Activated gamma-delta T cell (primary cell): ENCODE data around the gene CDC34.

Experiments
- DNase-seq: peaks from one replicate; lab custom pipeline; 2025; lab: John Stamatoyannopoulos, UW

CDC34 gene

DNA sequence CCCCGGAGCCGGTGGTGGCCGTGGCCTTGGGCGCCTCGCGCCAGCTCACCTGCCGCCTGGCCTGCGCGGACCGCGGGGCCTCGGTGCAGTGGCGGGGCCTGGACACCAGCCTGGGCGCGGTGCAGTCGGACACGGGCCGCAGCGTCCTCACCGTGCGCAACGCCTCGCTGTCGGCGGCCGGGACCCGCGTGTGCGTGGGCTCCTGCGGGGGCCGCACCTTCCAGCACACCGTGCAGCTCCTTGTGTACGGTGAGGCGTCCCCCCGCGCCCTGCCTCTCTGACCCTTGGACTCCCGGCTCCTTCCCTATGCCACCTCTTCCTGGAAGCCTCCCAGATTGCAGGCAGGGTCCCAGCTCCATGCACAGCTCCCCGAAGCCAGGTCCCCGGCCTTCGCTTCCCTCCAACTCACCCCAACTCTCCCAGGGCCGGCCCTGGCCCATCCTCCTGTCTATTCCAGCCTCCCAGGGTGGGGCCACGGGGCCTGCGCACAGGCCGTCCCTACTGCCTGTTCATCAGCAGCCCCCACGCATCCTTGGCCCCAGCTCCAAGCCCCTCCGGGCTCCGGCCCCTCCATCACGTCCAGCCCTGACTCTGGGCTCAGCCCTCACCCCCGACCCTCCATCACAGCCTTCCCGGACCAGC, 33.6 kb upstream of the CDC34 start:
- no peak for DNase-seq

- DNase-seq: no peak
Observed at GRCh38 chr19:498511-498891, 33.1 kb upstream of the CDC34 start.

GRCh38 chr19:498977-499623, 32.5 kb upstream of the CDC34 start:
- no peak for DNase-seq

- DNase-seq: no peak
Observed at GRCh38 chr19:501646-502045, 29.9 kb upstream of the CDC34 start.

DNA sequence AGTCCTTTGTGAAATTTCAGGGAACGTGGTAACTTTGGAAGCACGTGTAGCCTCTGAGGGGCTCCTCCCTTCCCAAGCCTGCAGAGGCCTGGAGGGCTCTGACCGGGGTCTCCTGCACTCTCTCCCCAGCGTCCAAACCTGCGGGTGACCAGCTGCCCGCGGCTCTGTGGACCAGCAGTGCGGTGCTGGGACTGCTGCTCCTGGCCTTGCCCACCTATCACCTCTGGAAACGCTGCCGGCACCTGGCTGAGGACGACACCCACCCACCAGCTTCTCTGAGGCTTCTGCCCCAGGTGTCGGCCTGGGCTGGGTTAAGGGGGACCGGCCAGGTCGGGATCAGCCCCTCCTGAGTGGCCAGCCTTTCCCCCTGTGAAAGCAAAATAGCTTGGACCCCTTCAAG, 26.9 kb upstream of the CDC34 start:
- DNase-seq: no peak

GRCh38 chr19:506404-507285, 24.9 kb upstream of the CDC34 start:
- DNase-seq: peak; percentile 82

- peak; percentile 59 for DNase-seq
Observed at GRCh38 chr19:507286-508203, 24.0 kb upstream of the CDC34 start, which contains the start of gene TPGS1. TSS of gene TPGS1 (plus strand) at chr19:507497. CDS start at chr19:507507, 10 bp downstream.

GRCh38 chr19:508204-509150, 23.1 kb upstream of the CDC34 start:
- DNase-seq: no peak

GRCh38 chr19:510606-511100, 20.9 kb upstream of the CDC34 start:
- DNase-seq: peak; percentile 69

DNA sequence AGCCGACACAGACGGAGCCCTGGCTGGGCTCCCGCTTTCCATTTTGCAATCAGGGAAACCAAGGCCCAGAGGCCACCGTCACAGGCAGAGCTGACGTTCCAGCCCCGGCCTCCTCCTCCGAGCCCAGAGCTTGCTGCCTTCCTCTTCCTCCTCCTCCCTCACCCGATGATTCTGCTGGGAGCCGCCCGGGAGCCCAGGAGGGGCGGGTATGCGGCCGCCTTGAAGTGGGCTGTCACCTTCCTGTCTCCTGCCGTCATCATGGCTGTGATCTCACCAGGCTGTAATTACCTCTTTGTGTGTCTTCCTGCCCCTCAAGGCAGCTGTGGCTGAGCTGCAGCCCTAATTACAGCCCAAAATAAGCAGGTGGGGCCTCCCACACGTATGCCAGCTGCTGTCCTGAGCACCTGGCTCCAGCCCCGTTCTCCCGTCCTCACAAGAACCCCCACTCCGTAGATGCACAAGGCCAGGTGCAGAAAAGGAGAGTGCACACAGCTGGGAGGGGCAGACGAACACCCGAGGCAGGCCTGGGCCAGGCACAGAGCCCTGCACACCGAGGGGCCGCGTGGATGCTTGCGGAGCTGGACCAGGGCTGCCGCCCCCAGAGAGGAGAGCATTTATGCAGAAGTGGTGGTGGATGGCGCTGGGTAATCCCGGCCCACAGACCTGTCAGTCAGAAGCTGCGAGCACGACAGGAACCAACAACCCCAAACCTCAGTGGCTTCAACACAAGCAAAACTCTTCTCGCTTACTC, 20.3 kb upstream of the CDC34 start:
- peak; percentile 80 for DNase-seq

DNA sequence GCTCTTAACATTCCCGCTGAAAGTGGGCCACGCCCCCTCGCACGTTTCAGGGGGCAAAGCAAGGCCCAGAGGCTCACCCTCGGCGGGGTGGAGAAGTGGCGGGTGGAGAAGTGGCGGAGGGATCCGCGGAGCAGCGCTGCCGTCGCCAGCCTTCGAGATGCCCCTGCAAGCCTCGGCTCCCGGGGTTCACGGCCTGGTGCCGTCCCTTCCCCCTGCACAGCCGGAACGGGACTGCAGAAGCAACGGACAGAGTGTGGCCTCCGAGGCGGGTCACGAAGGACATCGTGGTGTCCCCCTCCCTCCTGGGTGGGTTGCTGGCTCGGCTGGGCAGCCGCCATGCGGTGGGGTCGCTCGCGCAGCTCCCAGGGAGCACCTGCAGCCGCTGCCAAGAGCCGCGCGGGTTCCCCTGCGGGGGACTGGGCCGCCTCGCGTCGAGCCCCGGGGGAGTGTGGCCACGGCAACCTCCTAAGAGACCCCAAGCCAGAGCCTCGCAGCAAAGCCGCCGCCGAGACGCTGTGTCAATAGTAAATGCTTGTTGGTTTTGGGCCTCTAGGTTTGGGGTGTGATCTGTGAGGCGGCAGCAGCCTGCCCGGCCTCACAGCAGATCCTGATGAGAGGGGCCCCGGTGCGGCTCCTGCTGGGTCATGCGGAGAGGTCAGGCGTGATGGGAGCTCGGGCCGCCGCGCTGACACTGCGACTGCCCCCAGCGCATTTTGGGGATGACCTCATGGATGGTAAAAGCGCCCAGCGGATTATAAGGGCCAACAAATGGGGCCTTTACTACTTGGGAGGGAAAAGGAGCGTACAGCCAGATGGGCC, 18.8 kb upstream of the CDC34 start:
- DNase-seq: no peak

DNA sequence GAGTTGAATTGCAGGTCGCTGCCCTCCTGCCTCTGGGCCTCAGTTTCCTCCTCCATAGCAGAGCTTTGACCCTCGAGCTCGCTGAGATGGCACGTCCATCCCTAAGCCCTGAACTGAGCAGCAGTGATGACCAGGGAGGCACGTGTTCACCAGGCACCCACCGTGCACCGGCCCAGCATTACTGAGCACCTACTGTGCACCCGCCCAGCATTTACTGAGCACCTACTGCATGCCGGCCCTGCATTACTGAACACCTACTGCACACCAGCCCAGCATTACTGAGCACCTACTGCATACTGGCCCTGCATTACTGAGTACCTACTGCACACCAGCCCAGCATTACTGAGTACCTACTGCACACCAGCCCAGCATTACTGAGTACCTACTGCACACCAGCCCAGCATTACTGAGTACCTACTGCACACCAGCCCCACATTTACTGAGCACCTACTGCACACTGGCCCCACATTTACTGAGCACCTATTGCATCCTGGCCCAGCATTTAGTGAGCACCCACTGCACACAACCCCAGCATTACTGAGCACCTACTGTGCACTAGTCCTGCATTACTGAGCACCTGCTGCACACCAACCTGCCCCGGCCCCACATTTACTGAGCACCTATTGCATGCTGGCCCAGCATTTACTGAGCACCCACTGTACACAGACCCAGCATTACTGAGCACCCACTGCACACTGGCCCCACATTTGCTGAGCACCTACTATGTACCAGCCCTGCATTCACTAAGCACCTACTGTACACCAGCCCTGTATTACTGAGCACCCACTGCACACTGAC, 18.0 kb upstream of the CDC34 start:
- DNase-seq: no peak

DNA sequence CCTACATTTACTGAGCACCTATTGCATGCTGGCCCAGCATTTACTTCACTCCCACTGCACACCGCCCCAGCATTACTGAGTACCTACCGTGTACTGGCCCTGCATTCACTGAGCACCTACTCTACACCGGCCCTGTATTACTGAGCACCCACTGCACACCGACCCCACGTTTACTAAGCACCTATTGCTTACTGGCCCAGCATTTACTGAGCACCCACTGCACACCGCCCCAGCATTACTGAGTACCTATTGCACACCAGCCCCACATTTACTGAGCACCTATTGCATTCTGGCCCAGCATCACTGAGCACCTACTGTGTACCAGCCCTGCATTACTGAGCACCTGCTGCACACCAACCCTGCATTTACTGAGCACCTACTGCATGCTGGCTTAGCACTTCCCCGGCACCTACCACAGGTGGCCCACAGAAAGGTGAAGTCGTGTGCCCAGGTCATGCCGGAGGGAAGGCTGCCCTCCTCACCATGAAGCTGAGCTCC, 17.3 kb upstream of the CDC34 start:
- DNase-seq: no peak

GRCh38 chr19:517721-518597, 13.6 kb upstream of the CDC34 start:
- DNase-seq: no peak

DNA sequence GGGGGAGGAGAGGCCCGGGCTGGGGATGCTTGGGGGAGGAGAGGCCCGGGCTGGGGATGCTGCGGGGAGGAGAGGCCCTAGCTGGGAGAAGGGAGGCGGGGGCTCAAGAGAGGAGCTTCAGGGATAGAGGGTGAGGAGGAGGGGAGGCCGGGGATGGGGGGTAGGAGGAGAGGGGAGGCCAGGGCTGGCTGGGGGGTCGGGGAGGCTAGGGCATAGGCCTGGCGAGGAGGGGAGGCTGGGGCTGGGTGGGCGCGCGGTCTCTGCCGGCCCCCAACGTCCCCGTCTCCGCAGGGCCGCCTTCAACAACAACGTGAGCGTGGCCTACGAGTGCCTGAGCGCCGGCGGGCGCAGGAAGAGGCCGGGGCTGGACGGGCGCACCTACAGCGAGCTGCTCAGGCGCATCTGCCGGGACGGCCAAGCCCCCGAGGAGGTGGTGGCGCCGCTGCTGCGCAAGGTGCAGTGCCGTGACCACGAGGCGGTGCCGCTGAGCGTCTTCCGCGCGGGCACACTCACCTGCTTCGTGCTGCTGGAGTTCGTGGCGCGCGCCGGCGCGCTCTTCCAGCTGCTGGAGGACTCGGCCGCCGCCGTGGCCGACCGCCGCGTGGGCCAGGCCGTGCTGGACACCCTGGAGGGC, 12.8 kb upstream of the CDC34 start:
- no peak for DNase-seq

DNA sequence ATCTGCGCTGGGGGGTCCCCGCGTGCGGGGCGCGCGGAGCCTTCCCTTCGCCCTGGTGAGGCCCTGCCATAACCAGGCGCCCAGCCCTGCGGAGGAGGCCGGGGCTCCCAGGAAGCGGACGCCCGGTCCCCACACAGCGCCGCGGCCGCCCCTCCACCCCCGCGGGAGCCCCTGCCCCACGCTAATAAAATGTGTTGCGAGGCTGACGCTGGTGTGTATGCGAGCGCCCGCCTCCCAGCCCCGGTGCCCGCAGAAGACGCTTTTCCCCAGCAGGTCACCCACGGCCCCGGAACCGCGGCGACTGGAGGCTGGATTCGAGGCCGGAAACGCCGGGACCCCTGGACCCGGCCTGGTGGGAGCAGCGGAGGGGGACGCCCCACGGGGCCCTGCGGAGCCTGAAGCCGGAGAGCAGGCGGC, 12.1 kb upstream of the CDC34 start:
- no peak for DNase-seq
